Mucosa of rectum (tissue), 2 donors: ENCODE measurements around the gene PCYOX1L.
A peak's percentile ranks its signal among the peaks of the same experiment; 100 is the strongest.

ENCODE experiments used
- H3K27ac ChIP-seq, 2 donors: one replicate each; pipeline ENCODE4 v1.7.0; 2013; ENCODE audit warnings: inconsistent platforms in 2 of 2, low read depth in 2 of 2, low read length in 2 of 2
- H3K27me3 ChIP-seq, 2 donors: one replicate each; pipeline ENCODE4 v1.7.0; 2013; ENCODE audit warnings: low read length in 2 of 2; ENCODE audit not compliant: control insufficient read depth in 2 of 2, insufficient read depth in 2 of 2
- H3K36me3 ChIP-seq, 2 donors: one replicate each; pipeline ENCODE4 v1.7.0; 2013; ENCODE audit warnings: low read length in 2 of 2; ENCODE audit not compliant: control insufficient read depth in 2 of 2, insufficient read depth in 2 of 2
- H3K4me1 ChIP-seq, 2 donors: one replicate each; pipeline ENCODE4 v1.7.0; 2013; ENCODE audit warnings: low read length in 2 of 2, mild to moderate bottlenecking in 1 of 2; ENCODE audit not compliant: control insufficient read depth in 2 of 2, insufficient read depth in 2 of 2
- H3K4me3 ChIP-seq, 2 donors: one replicate each; pipeline ENCODE4 v1.7.0; 2013; ENCODE audit warnings: low read length in 2 of 2
- H3K9ac ChIP-seq, 2 donors: one replicate each; pipeline ENCODE4 v1.7.0; 2013; ENCODE audit warnings: low read length in 2 of 2, low read depth in 1 of 2, mild to moderate bottlenecking in 1 of 2
- H3K9me3 ChIP-seq, 2 donors: one replicate each; pipeline ENCODE4 v1.7.0; 2013; ENCODE audit warnings: low read length in 2 of 2; ENCODE audit not compliant: control insufficient read depth in 2 of 2
- donor health status: healthy.
- donor health status: Normal muscosa, but diverticular disease.

The PCYOX1L gene

DNA sequence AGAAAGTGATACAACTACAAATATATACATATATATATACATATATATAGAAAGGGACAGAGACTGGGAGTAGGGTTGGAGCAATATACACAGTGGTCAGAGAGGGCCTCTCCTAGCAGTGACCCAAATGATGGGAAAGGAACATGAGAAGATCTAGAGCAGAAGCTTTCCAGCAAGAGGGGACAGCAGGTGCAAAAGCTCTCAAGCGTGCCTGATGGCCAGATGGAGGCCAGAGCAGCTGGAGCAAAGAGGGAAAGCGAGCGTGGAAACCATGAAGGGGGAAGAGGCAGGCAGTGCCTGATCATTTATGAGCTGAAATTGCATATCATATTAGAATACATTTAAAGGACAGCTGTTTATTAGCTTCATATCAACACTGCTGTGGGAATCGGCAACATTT, 20.1 kb upstream of the PCYOX1L start:
- H3K27me3 ChIP-seq = no peaks in the 10 kb centered on the region
- H3K9me3 ChIP-seq = no peaks in the 10 kb centered on the region
- no peak overlapping the region for H3K9ac ChIP-seq
- no peaks in the 10 kb centered on the region for H3K36me3 ChIP-seq
- H3K27ac ChIP-seq = no peak overlapping the region
- H3K4me1 ChIP-seq = no peaks in the 10 kb centered on the region
- H3K4me3 ChIP-seq = no peak overlapping the region

DNA sequence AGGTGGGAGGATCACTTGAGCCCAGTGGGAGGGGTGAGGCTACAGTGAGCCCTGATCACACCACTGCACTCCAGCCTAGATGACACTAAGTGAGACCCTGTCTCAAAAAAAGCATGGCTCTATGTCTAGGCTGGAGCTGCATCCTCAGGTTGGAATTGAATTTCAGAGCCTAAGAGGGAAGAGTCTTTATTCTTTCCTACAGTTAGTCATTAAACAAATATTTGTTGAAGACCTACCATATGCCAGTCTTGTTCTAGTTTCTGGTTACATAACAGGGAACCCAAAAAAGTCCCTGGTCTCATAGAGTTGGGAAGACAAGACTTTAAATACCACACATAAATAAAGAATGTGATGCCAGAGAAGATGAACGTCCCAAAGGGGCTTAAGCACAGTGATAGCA, 19.5 kb upstream of the PCYOX1L start:
- Histone ChIP-seq H3K27ac (no peak overlapping the region), H3K9me3 (no peaks in the 10 kb centered on the region), H3K36me3 (no peaks in the 10 kb centered on the region), H3K27me3 (no peaks in the 10 kb centered on the region), H3K4me3 (no peak overlapping the region), H3K4me1 (no peaks in the 10 kb centered on the region), H3K9ac (no peak overlapping the region)

DNA sequence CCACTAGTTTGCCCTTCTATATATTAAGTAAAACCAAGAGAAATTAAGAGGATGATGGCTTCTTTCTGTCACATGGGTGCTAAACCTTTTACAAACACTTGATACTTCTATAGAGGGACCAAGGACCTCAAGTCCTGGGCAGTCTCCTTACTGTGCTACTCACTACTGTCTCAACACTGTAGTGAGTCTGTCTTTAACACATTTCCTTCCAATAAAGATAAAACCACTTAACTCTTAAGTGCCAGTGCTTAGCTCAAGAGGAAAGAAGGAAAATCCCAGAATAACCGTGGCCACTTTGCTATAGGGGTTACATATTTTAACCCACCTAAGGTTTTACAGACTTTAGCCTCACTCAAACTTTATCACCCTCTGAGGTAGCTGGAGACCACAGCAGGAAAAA, 16.9 kb upstream of the PCYOX1L start:
- H3K4me1 ChIP-seq = peaks cover 2 to 8% of the 10 kb centered on the region in 2 donors
- no peaks in the 10 kb centered on the region for H3K27me3 ChIP-seq
- H3K9ac ChIP-seq = no peak overlapping the region
- H3K9me3 ChIP-seq = no peaks in the 10 kb centered on the region
- no peak overlapping the region for H3K27ac ChIP-seq
- H3K36me3 ChIP-seq = no peaks in the 10 kb centered on the region
- no peak overlapping the region for H3K4me3 ChIP-seq

GRCh38 chr5:149341876-149342275, 16.0 kb upstream of the PCYOX1L start:
- no peak overlapping the region for H3K9ac ChIP-seq
- H3K4me1 ChIP-seq = peaks cover 6 to 12% of the 10 kb centered on the region in 2 donors

GRCh38 chr5:149344151-149344550, 13.7 kb upstream of the PCYOX1L start:
- no peak overlapping the region for H3K4me3 ChIP-seq
- H3K27me3 ChIP-seq = no peaks in the 10 kb centered on the region
- H3K4me1 ChIP-seq = peaks cover 6 to 12% of the 10 kb centered on the region in 2 donors
- no peak overlapping the region for H3K27ac ChIP-seq
- H3K36me3 ChIP-seq = peaks cover 7 to 15% of the 10 kb centered on the region in 2 donors
- no peak overlapping the region for H3K9ac ChIP-seq
- H3K9me3 ChIP-seq = no peaks in the 10 kb centered on the region

More at GRCh38 chr5:149341876-149342275, 16.0 kb upstream of the PCYOX1L start:
- Histone ChIP-seq H3K9me3 (no peaks in the 10 kb centered on the region), H3K27me3 (no peaks in the 10 kb centered on the region), H3K36me3 (no peaks in the 10 kb centered on the region), H3K4me3 (no peak overlapping the region), H3K27ac (no peak overlapping the region)

DNA sequence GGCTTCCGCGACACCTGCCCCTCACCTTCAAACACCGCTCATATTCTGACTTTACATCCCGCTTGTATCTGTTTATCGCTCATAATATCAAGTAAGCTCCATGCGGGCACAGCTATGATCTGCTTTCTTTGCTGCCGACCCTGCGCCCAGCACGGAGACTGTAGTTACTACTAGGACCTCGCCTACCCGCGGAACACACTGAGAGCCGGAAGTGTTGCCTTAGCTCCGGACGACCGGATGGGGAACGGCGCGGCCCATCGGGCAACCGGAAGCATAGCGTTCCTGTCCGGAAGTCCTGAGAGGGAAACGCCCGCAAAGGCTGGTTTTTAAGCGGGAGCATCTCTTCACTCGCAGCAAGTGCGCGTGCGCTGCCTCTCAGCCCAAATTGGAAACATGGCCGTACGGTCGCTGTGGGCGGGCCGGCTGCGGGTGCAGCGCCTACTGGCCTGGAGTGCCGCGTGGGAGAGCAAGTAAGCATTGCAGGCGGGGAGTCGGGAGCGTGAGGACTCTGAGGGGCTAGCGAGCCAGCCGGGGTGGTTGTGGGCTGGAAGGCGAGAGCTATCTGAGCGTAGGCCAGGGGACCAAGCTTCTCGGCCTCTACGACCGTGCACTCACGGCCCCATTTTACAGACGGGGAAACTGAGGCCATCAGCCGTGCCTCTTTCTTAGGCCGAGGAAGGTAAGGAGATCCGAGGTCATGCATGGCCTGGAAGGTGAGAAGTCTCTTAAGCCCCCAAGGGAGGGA, 12.5 kb upstream of the PCYOX1L start, which contains the start of gene GRPEL2:
Gene GRPEL2, plus strand, starts transcription at position 353 of the 745 bp plus-strand sequence. Its CDS starts 41 bp downstream, at position 394.
- H3K27ac ChIP-seq = peak within 1 kb of the TSS; percentile 72 to 81
- peaks cover 19 to 25% of the 10 kb centered on the region in 2 donors for H3K36me3 ChIP-seq
- H3K27me3 ChIP-seq = no peaks in the 10 kb centered on the region
- peak within 1 kb of the TSS; percentile 87 to 91 for H3K4me3 ChIP-seq
- peaks cover 6 to 12% of the 10 kb centered on the region in 2 donors for H3K4me1 ChIP-seq
- H3K9me3 ChIP-seq = no peaks in the 10 kb centered on the region
- H3K9ac ChIP-seq = peak within 1 kb of the TSS; percentile 71 to 78

GRCh38 chr5:149345892-149346222, 12.0 kb upstream of the PCYOX1L start:
- Histone ChIP-seq H3K27me3 (no peaks in the 10 kb centered on the region), H3K4me3 (peak overlapping the region; percentile 87 to 91), H3K4me1 (peaks cover 6 to 12% of the 10 kb centered on the region in 2 donors), H3K9me3 (no peaks in the 10 kb centered on the region), H3K9ac (peak overlapping the region; percentile 66 to 71), H3K27ac (peak overlapping the region; percentile 72 to 81), H3K36me3 (peaks cover 24 to 30% of the 10 kb centered on the region in 2 donors)

DNA sequence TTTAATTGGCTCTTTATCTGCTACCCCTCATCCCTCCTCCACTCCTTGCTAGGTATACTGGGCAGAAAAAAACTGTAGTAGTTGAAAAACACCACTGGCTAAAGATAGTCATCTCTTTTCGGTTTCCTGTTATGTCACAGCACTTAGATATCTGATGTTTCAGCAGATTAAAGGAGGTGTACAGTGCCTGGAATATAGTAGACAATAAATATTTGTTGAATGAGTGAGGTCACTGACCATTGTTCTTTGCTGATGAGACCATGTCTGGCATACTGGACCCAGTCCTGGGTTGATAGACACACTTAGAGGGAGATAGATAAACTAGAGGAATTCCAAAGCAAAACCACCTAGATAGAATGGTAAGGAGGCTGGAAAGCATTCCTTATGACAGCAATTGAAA, 9.3 kb upstream of the PCYOX1L start:
- no peaks in the 10 kb centered on the region for H3K27me3 ChIP-seq
- H3K4me3 ChIP-seq = no peak overlapping the region
- peaks cover 39 to 45% of the 10 kb centered on the region in 2 donors for H3K36me3 ChIP-seq
- no peak overlapping the region for H3K9ac ChIP-seq
- no peak overlapping the region for H3K27ac ChIP-seq
- H3K9me3 ChIP-seq = no peaks in the 10 kb centered on the region
- H3K4me1 ChIP-seq = peaks cover 6 to 12% of the 10 kb centered on the region in 2 donors

DNA sequence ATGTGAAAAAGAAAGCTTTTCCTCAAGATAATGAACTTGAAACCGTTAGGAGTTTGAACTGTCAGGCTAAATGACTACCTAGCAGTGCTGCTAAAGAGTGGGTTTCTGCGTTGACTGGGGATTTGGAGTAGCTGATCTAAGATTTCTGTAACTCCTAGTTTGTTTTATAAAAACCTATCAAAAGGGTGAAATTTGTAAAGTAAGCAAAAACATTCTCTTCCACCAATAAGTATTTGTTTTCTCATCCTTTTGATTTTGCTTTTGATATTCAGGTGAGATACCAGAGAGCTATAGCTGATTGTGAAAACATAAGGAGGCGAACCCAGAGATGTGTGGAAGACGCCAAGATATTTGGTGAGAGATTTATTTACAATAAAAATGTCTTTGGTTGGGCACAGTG, 8.5 kb upstream of the PCYOX1L start:
- Histone ChIP-seq H3K9ac (no peak overlapping the region), H3K9me3 (no peaks in the 10 kb centered on the region), H3K36me3 (peaks cover 39 to 45% of the 10 kb centered on the region in 2 donors), H3K4me3 (no peak overlapping the region), H3K27me3 (no peaks in the 10 kb centered on the region), H3K27ac (no peak overlapping the region), H3K4me1 (peaks cover 6 to 12% of the 10 kb centered on the region in 2 donors)

- Histone ChIP-seq H3K4me1 (no peaks in the 10 kb centered on the region), H3K36me3 (peaks cover 44 to 50% of the 10 kb centered on the region in 2 donors), H3K4me3 (no peak overlapping the region), H3K27ac (no peak overlapping the region), H3K9me3 (no peaks in the 10 kb centered on the region), H3K27me3 (no peaks in the 10 kb centered on the region), H3K9ac (no peak overlapping the region)
These were observed 5.7 kb upstream of the PCYOX1L start for GRCh38 chr5:149352169-149352568.
